ENCODE data around the gene SVOP. TPM values are rescaled to one million over a fixed set of nuclear protein-coding genes. Genes with fewer than 3 reads are reported as not detected.
"Not testable (repeated sequence)": the region's sequence is repeated elsewhere in the genome, so short reads cannot be mapped to it uniquely, and the experiment has no call there.

Gene SVOP
- total and polyA plus RNA-seq, 2 experiments from 2014 or later = 0.10 TPM; not detected in 1

DNA sequence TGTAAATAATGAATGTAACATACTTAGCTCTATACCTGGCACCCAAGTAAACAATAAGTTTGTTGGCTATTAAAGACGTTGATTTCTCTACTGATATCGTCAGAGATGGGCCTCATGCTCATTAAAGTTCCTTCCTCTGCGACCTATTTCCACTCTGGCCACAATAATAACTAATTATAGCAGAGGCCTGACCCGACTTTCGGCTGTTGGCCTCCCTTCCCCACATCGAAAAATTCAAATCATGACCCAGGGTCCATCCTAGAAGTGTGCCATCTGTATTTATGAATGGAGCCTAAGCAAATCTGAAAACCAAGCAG, 31.2 kb upstream of the SVOP start (continued):
- TF ChIP-seq ZNF462 (CRISPR knock-in tag; IDR thresholded peaks at IDR 0.05) (no peak), CREB1 (CRISPR knock-in tag; IDR thresholded peaks at IDR 0.05; ENCODE audit: low read depth) (no peak), POLR2AphosphoS5 (IDR thresholded peaks at IDR 0.05; ENCODE audit: low read depth) (no peak), STAT1 (IDR thresholded peaks at IDR 0.05; ENCODE audit: unreplicated experiment) (no peak), ZNF331 (CRISPR knock-in tag; IDR thresholded peaks at IDR 0.05; ENCODE audit: low read depth) (no peak), NANOG (IDR thresholded peaks at IDR 0.05; ENCODE audit: borderline replicate concordance) (no peak)
- TF ChIP-seq, protein P1, sequence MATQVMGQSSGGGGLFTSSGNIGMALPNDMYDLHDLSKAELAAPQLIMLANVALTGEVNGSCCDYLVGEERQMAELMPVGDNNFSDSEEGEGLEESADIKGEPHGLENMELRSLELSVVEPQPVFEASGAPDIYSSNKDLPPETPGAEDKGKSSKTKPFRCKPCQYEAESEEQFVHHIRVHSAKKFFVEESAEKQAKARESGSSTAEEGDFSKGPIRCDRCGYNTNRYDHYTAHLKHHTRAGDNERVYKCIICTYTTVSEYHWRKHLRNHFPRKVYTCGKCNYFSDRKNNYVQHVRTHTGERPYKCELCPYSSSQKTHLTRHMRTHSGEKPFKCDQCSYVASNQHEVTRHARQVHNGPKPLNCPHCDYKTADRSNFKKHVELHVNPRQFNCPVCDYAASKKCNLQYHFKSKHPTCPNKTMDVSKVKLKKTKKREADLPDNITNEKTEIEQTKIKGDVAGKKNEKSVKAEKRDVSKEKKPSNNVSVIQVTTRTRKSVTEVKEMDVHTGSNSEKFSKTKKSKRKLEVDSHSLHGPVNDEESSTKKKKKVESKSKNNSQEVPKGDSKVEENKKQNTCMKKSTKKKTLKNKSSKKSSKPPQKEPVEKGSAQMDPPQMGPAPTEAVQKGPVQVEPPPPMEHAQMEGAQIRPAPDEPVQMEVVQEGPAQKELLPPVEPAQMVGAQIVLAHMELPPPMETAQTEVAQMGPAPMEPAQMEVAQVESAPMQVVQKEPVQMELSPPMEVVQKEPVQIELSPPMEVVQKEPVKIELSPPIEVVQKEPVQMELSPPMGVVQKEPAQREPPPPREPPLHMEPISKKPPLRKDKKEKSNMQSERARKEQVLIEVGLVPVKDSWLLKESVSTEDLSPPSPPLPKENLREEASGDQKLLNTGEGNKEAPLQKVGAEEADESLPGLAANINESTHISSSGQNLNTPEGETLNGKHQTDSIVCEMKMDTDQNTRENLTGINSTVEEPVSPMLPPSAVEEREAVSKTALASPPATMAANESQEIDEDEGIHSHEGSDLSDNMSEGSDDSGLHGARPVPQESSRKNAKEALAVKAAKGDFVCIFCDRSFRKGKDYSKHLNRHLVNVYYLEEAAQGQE (IDR thresholded peaks at IDR 0.05; ENCODE audit: unreplicated experiment) = no peak

DNA sequence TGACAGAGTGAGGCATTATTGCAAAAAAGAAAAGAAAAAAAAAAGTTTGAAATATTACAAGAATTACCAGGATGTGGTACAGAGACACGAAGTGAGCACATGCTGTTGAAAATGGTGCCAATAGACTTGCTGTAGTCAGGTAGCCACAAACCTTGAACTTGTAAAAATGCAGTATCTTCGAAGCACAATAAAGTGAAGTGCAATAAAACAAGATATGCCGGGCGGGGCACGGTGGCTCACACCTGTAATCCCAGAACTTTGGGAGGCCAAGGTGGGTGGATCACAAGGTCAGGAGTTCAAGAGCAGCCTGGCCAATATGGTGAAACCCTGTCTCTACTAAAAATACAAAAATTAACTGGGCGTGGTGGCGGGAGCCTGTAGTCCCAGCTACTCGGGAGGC, 28.9 kb upstream of the SVOP start:
- ATAC-seq; H4K20me1 ChIP-seq (replicated peaks; ENCODE audit: insufficient read depth); H3K9me3 Mint-ChIP-seq; H3K4me3 ChIP-seq; H3K36me3 ChIP-seq (ENCODE audit: insufficient read depth); H3F3A ChIP-seq (replicated peaks; ENCODE audit: low read depth); H3K9me2 ChIP-seq (ENCODE audit: insufficient read depth); DNase-seq (ENCODE audit: low spot score); H3K79me2 ChIP-seq (replicated peaks; ENCODE audit: insufficient read depth); H3K4me3 Mint-ChIP-seq; H3K36me3 Mint-ChIP-seq (ENCODE audit: low read depth); H3K27ac ChIP-seq (ENCODE audit: low read depth); H3K27ac Mint-ChIP-seq; H3K27me3 ChIP-seq (ENCODE audit: insufficient read depth); H3K4me2 ChIP-seq; H3K27me3 Mint-ChIP-seq (ENCODE audit: insufficient read depth, low read depth, poor library complexity); H3K4me1 ChIP-seq (ENCODE audit: insufficient read depth); H2AFZ ChIP-seq: not testable (repeated sequence)
- H3K4me1 Mint-ChIP-seq = peaks cover 12% of the 10 kb centered on the region

GRCh38 chr12:109048706-109049105, 27.8 kb upstream of the SVOP start:
- not testable (repeated sequence) for H3K27ac Mint-ChIP-seq; H3K4me1 ChIP-seq (ENCODE audit: insufficient read depth); H3K4me3 ChIP-seq; H4K20me1 ChIP-seq (replicated peaks; ENCODE audit: insufficient read depth); H3K4me1 Mint-ChIP-seq; H3K4me3 Mint-ChIP-seq; H3K36me3 ChIP-seq (ENCODE audit: insufficient read depth); DNase-seq (ENCODE audit: low spot score); H3F3A ChIP-seq (replicated peaks; ENCODE audit: low read depth); H3K27me3 ChIP-seq (ENCODE audit: insufficient read depth); H3K4me2 ChIP-seq; ATAC-seq; H3K9me3 Mint-ChIP-seq; H3K27me3 Mint-ChIP-seq (ENCODE audit: insufficient read depth, low read depth, poor library complexity); H3K36me3 Mint-ChIP-seq (ENCODE audit: low read depth); H2AFZ ChIP-seq; H3K79me2 ChIP-seq (replicated peaks; ENCODE audit: insufficient read depth); H3K27ac ChIP-seq (ENCODE audit: low read depth); H3K9me2 ChIP-seq (ENCODE audit: insufficient read depth)

Measured in GM23338 (cell line).